HG03025 (cell line): Measurements from ENCODE around the gene LSM4.
"Not testable (repeated sequence)": the region's sequence is repeated elsewhere in the genome, so short reads cannot be mapped to it uniquely, and the experiment has no call there.

Experiments
- ATAC-seq: cut with Tn5 transposase; IDR thresholded peaks from one replicate; pipeline ENCODE4 v1.9.1; 2021; ENCODE audit warnings: mild to moderate bottlenecking, moderate library complexity; ENCODE audit not compliant: unreplicated experiment, low FRiP score

The LSM4 gene

GRCh38 chr19:18322759-18323460 lies at the start of gene LSM4:
Gene LSM4 (minus strand): TSS chr19:18323076. CDS start chr19:18323020, 56 bp downstream.
- ATAC-seq: peak; percentile 85

GRCh38 chr19:18368504-18369222 lies 45.8 kb upstream of the LSM4 start:
- no peak for ATAC-seq

- no peak for ATAC-seq
These were observed 43.2 kb upstream of the LSM4 start for GRCh38 chr19:18366021-18366435.

GRCh38 chr19:18364826-18365528 lies 42.1 kb upstream of the LSM4 start:
- no peak for ATAC-seq

- not testable (repeated sequence) for ATAC-seq
These were observed 41.5 kb upstream of the LSM4 start for GRCh38 chr19:18364277-18364825.

GRCh38 chr19:18363787-18364186 lies 40.9 kb upstream of the LSM4 start:
- ATAC-seq: no peak

GRCh38 chr19:18362934-18363542 lies 40.2 kb upstream of the LSM4 start:
- no peak for ATAC-seq

- ATAC-seq: no peak
These were observed 38.8 kb upstream of the LSM4 start for GRCh38 chr19:18361646-18362045.

- no peak for ATAC-seq
These were observed 34.2 kb upstream of the LSM4 start for GRCh38 chr19:18357041-18357440.

GRCh38 chr19:18354743-18355142 lies 31.9 kb upstream of the LSM4 start:
- ATAC-seq: not testable (repeated sequence)

GRCh38 chr19:18353378-18354005 lies 30.6 kb upstream of the LSM4 start:
- ATAC-seq: no peak

- ATAC-seq: no peak
These were observed 28.7 kb upstream of the LSM4 start for GRCh38 chr19:18351544-18351943.

- no peak for ATAC-seq
These were observed 27.6 kb upstream of the LSM4 start for GRCh38 chr19:18350490-18350889.

- no peak for ATAC-seq
These were observed 26.8 kb upstream of the LSM4 start for GRCh38 chr19:18349524-18350128.

- ATAC-seq: not testable (repeated sequence)
These were observed 26.0 kb upstream of the LSM4 start for GRCh38 chr19:18348818-18349339.

- no peak for ATAC-seq
These were observed 25.3 kb upstream of the LSM4 start for GRCh38 chr19:18348171-18348570.

GRCh38 chr19:18346091-18346490 lies 23.2 kb upstream of the LSM4 start:
- no peak for ATAC-seq

GRCh38 chr19:18345296-18345695 lies 22.4 kb upstream of the LSM4 start:
- ATAC-seq: no peak

- no peak for ATAC-seq
These were observed 21.7 kb upstream of the LSM4 start for GRCh38 chr19:18344582-18344950.
